GM19452 (cell line): Measurements from ENCODE around the gene SCFD1.
"Not testable (repeated sequence)": the region's sequence is repeated elsewhere in the genome, so short reads cannot be mapped to it uniquely, and the experiment has no call there.

Experiments
- ATAC-seq: cut with Tn5 transposase; IDR thresholded peaks from one replicate; pipeline ENCODE4 v1.9.1; 2021; ENCODE audit not compliant: unreplicated experiment

SCFD1 gene

DNA sequence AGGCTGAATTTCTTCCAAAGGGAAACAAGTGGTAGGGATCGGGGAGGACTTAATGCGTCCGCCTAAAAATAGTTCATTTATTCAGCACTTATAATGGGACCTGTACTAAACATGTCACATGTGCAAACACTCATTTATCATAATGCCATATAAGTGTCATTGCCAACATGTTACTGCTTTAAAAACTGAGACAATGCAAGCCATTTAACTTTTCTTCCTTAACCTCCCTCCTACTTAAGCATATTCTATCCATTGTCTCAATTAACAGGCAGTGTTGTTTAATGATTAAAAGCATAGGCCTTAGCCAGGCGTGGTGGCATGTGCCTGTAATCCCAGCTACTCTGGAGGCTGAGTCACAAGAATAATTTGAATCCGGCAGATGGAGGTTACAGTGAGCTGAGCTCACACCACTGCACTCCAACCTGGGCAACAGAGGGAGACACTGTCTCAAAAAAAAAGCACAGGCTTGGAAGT lies 13.5 kb upstream of the SCFD1 start:
- ATAC-seq: no peak

- no peak for ATAC-seq
Measured at GRCh38 chr14:30610787-30611343, 11.3 kb upstream of the SCFD1 start.

GRCh38 chr14:30614155-30614554 lies 8.0 kb upstream of the SCFD1 start:
- no peak for ATAC-seq

DNA sequence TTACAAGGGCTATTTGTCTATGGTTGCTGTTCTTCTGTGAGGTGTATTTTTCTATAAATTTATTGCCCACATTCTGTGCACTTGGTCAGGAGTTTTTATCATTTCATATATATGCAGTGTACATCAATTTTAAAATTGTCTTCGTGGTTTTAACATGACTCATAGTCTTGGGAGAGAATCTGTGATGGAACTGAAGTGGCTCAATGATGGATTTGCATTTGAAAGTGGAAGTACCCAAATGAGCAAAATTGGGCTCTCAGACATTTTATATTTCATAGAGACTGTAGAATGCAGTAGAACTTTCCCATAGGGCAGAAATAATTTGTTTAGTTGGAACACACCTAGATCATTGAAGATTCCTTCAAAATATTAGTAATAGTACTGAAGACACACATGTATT lies 1.9 kb upstream of the SCFD1 start:
- peak; percentile 45 for ATAC-seq

GRCh38 chr14:30621354-30621939 lies 672 bp upstream of the SCFD1 start:
- peak; percentile 2 for ATAC-seq

DNA sequence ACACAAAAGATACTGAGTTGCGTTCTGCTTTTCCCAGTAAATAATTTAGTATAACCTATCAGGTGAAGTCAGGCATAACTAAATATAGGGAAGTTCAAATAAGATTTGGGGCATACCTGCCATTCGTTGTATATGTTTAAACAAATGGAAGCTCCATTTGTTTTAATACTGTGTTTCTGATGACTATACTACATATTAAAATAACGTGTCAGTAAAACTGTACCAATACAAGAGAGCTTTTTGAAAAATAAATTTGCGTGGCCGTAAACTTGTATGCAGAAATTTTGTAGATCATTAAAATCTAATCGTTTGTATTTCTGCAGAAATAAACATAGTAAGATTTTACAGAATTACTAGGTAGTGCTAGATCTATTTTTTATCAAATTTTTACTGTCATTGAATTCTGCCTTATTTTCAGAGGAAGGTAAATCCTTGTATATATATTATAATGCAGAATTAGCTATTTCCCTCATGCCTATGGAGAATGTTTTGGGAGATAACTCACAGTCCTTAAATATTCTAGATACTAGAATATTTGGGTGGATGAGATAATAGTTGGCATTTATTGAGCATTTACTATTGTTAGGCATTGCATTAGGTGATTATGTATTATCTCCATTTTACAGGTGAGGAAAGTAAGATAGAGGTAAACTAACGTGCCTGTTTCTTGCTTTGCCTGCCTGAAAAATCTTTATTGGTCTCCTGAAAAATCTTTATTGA lies 1.5 kb downstream of the SCFD1 start:
- no peak for ATAC-seq

DNA sequence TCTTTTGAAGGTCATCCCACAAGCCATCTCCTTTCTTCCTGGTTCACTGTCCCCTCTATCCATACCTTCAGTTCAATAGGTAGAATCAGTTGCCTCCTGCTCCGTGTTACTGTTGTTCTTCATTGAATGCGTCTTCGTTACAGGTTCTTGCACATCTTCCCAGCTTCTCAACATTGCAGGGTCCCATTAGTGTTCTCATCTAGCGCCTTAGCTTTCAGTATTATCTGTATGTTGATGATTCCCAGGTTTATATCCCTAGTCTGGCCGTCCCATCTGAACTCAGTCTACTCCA lies 2.0 kb downstream of the SCFD1 start:
- no peak for ATAC-seq

- no peak for ATAC-seq
Measured at GRCh38 chr14:30625533-30625932, 3.4 kb downstream of the SCFD1 start.

- ATAC-seq: not testable (repeated sequence)
Measured at GRCh38 chr14:30629432-30629831, 7.3 kb downstream of the SCFD1 start.

GRCh38 chr14:30630248-30630647 lies 8.1 kb downstream of the SCFD1 start:
- no peak for ATAC-seq

DNA sequence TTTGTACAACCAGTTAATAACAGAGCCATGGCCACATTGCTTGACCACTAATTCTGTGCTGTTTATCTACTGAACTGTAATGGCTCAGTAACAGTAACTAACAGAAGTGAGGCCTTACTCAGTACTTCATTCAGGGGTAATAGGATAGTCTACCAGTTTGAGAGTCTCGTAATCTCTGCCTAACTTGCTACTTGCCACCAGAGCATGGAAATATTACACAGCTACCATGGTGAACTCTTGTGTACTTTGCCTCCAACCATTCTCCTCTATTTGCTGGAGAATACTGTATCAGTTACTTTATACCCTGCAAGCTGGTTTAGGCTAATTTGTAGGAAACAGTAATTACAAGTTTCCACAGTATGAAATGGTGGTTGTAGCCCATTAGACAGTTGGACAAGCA lies 10.6 kb downstream of the SCFD1 start:
- no peak for ATAC-seq

DNA sequence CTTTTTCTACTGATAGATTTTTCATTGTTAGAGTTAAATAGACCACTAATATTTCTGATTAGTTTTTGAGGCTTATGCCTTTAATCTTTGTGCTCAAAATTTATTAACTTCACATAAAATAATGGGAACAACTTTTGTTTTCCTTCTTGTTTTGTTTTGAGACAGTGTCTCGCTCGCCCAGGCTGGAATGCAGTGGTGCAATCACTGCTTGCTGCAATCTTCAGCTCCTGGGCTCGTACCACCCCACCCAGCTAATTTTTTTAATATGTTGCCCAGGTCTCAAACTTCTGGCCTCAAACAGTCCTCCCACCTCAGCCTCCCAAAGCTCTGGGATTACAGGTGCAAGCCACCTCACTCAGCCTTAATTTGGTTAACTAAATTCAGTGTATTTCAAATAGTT lies 16.8 kb downstream of the SCFD1 start:
- no peak for ATAC-seq

GRCh38 chr14:30641207-30641606 lies 19.1 kb downstream of the SCFD1 start:
- ATAC-seq: no peak

GRCh38 chr14:30644462-30644861 lies 22.3 kb downstream of the SCFD1 start:
- not testable (repeated sequence) for ATAC-seq

- no peak for ATAC-seq
Measured at GRCh38 chr14:30645600-30645999, 23.5 kb downstream of the SCFD1 start.

DNA sequence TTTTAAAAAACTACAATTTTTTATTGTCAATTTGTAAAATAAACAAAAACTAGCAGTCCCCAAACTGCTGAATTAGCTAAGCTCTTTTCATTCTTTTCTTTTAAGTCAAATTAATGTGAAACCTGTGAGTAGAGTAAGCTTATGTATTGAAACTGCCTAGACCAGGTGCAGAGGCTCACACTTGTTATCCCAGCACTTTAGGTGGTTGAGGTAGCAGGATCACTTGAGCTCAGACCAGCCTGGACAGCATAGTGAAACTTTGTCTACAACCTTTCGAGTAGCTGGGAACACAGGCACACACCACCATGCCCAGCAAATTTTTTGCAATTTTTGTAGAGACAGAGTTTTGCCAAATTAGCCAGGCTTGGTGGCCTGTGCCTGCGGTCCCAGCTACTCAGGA lies 26.4 kb downstream of the SCFD1 start:
- no peak for ATAC-seq

DNA sequence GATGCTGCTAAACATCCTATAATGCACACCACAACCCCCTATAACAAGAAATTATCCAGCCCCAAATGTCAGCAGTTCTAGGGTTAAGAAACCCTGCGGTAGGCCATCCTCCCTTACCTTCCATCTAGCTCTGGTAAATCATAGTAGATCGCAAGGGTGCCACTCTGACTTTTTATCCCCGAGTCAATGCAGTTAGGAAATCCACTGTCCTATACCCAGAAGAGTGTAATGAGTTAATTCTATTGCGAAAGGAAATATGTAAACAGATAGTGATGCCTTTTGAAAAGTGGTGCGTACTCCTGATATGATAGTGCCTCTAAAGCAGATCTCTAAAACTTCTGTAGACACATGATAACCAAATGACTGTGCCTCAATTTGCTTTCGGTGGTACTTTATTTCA lies 29.8 kb downstream of the SCFD1 start:
- no peak for ATAC-seq

DNA sequence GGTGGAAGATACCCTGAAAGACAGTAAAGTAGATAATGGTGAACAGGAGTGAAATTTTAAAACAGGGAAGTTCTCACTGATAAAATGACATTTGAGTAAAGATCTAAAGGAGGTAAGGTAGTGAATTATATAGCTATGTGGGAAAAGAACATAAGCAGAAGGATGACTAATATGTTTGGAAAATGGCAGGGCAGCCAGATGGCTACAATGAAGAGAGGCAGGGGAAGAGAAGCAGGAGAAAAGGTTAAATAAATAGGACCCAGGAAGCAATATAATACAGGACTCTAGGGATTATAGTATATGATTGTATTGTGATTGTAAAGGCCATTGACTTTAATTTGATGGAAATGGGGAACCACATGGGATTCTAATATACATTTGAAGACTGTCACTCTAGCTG lies 33.0 kb downstream of the SCFD1 start:
- no peak for ATAC-seq

- no peak for ATAC-seq
Measured at GRCh38 chr14:30655658-30656057, 33.5 kb downstream of the SCFD1 start.

GRCh38 chr14:30656190-30656632 lies 34.1 kb downstream of the SCFD1 start:
- ATAC-seq: no peak

DNA sequence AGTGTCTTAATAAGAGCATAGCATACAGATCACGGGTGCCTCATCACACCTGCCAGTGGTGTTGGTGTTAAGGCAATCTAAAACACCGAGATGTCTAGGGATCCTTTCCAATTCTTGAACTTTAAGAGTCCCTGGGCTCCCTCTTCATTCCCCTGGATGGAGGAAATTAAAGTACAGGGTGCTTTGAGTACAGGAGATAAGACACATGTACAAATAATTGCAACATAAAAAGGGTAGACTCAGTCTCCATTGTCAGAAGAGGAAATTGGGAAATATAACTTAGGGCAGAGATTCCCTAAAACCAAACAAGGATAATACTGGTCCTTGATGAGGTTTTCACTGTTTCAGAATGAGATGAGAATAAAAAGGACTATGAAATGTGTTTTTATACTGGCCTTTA lies 34.9 kb downstream of the SCFD1 start:
- ATAC-seq: no peak

GRCh38 chr14:30657606-30658163 lies 35.6 kb downstream of the SCFD1 start:
- ATAC-seq: no peak
